A673 (cell line): Measurements from ENCODE around the gene NTN1.

ENCODE experiments used
- CTCF ChIP-seq: fragments of 300-800, 200-600 bp; sonication (generic); conservative IDR thresholded peaks from 2 replicates; pipeline ENCODE4 v1.5.1; 2017; ENCODE audit warnings: low read depth, mild to moderate bottlenecking, antibody characterized with exemption, low read length, moderate library complexity, mixed read lengths
- EZH2 ChIP-seq: fragments of 200-600 bp; sonication (generic); IDR thresholded peaks from 2 replicates; pipeline ENCODE4 v1.6.1; 2017; ENCODE audit warnings: borderline replicate concordance, low read depth, mild to moderate bottlenecking, mixed read lengths, antibody characterized with exemption, low read length; ENCODE audit not compliant: poor library complexity, severe bottlenecking

DNA sequence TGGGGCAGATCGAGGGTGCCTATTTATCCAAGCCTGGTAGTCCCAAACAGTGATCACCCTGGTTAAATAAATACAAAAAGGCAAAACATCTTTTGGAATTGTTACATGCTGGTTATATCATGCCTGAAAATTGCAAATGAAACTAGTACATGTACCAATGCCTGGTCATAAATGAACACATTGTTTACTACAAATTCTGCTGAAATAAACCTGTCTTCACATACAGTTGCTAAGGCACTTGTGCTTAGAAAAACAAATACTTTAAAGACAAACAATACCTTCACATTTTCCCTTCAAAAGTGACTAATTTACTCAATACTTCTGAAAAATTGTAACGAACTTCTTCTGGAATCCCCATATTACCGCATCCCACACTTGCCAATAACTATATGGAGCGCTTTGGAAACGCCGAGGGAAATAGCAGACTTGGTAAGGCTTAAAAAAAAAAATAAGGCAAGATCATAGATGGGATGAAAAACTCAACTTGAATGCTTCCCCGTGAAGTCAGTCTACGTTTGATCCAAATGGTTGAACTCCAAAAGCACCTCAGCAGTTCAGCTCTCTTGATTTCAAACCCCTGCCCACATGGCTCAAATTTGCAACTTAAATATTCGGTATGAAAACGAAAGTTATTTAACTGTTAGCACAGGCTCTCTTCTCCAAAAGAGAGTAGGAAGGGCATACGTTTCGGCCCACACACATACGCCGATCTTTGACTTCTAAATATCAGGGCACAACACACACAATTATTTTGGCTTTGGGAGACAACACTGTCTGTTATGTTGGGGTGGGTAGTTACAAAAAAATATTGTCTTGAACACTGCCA is 264.5 kb downstream of the NTN1 start:
- TF ChIP-seq EZH2 (no peak), CTCF (no peak)
